GM21423 (cell line): ENCODE data around the gene STAB2.

Experiments used
- ATAC-seq: cut with Tn5 transposase; IDR thresholded peaks from one replicate; pipeline ENCODE4 v1.9.1; 2021; ENCODE audit warnings: mild to moderate bottlenecking, moderate library complexity; ENCODE audit not compliant: unreplicated experiment

The STAB2 gene

DNA sequence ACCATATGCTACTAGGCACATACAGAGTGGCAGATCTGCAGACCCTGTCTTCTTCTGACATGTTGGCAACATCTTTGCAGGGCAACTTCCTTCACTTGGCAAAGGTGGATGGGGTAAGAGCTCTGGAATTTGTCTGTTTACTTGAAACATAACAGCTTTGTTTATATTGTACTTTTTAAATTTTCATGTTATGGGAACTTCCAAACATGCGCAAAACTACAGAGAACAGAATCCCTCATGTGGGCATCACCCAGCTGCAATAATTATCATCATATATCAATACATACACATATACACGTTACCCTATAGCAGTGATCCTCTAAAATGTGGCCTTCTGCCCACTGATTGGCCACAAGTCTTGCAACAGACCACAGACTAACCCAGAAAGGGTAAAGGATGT lies 103.4 kb downstream of the STAB2 start:
- ATAC-seq: no peak

DNA sequence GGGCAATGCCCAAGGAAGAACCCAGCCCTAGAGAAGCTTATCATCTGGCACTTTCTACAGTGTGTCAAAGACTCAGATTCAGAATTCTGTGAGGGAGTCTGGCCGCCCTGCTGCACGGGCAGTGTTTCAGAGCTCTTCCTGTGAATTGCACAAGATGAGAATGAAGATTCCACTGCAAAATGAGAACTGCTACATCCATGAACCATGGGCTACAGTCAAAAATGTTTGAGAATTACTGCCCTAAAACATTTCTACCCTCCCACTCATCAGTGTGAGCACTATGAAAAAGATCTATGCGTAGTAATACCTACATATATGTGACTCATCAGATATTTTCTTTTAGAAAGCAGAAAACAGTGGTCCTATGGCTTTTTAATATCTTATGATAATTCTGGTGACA lies 104.0 kb downstream of the STAB2 start:
- no peak for ATAC-seq

DNA sequence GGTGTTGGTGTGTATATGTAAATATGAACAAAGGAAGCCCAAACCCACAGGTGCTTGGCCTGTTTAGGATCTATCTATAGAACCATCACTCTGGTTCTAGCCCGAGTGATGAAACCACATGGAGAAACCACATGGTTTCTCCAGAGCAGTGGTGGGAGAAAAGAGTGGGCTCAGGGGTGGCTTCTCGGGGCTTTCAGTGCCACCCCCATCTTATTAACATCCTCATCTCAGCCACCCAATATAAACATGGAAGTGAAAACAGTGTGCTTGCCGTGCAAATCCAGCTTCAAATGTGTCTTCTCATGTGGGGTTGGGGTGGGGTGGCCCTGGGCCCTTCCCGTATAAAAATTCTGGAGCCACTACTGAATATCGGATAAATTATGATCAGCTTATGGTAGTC lies 109.0 kb downstream of the STAB2 start:
- no peak for ATAC-seq

DNA sequence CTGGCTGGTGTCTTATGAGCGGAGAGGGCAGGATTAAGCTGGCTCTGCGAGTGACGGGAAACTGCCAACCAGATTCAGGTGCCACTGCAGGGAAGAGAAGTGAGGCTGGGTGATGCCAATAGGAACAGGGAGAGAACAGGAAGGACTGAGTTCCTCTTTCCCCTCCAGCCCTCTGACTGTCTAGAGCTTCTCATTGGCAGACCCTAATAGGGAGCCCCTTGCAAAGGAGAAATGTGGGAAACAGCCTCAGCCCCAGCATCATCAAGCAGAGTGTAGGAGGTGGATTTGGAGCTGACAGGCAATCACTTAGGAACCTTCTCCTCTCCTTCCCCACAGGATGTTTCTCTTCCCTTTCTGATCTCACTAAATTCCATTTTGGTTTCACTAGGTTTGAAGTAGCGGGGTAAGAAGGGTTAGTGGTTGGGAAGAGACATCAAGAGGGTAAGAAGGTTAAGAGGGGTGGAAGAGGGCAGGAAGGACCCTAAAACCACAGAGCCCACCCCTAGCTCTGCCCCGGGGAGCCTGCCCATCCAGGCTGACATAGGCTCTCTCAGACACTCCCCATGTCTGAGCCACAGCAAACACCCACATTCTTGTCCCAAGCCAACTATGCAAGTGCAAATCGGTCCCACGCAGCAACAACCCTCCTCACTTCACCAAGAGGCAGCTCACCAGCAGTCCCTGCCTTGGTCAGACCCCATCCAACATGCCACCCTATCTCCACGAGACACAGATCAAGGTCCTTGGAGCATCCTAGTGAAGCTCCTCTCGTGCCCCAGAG lies 111.1 kb downstream of the STAB2 start:
- ATAC-seq: no peak

DNA sequence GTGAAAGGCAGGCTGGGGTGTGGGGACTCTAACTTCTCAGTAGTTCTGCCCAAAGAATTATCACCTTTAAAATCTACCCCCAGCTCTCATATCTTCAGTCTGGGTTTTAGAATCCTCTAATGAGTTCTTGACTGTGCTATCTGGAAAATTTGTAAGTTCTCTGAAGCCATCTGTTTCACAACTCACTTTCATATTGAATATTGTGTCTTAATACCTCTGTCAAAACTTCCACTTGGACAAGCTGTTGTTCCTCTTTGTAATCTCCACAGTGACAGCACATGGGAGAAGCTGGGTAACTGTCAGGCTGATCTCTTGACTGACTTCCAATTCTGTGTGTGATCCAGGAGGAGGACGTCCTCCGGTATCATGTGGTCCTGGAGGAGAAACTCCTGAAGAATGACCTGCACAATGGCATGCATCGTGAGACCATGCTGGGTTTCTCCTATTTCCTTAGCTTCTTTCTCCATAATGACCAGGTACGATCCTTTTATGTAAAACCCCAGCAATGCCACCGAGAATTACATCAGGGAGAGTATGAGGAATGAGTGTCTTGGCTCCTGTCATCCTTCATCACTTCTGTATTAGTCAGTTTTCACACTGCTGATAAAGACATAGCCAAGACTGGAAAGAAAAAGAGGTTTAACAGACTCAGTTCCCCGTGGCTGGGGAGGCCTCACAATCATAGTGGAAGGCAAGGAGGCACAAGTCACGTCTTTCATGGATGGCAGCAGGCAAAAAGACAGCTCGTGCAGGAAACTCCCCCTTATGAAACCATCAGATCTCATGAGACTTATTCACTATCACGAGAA lies 111.9 kb downstream of the STAB2 start:
- no peak for ATAC-seq

DNA sequence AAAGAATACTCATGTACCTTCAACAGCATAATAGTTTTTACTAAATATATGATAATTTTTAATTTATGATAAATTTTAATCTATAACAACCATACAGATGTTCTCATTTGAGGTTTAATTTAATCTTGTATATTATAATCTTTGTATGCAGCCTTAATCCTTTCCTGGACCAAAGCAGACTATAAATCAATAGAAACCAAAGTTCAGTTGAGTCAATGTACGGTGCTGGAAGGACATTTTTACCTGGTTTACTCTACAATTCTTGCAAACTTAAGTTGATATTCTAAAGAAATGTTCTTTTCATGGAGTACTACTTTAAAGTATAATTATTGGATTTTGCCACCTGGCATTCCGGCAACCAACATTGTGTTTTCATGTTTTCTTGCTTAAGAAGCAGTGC lies 118.0 kb downstream of the STAB2 start:
- no peak for ATAC-seq

DNA sequence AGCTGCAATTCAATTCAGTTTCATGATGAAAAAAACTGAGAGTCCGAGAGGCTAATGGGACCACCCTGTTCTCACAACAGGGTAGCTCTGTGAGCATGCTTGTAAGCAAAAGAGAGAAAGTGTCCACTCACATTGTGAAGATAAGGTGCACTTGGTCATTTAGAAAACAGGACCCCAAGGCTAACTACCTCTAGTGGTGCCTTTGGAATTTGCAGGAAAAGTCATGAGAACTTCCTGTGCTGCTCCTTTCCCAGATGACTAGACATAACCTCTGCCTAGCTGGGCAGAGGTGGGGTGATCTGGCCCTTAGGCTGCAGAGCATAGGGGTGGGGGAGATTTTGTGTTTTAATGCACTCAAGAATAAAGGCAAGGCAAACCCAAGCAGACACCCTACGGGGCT lies 118.9 kb downstream of the STAB2 start:
- ATAC-seq: no peak

DNA sequence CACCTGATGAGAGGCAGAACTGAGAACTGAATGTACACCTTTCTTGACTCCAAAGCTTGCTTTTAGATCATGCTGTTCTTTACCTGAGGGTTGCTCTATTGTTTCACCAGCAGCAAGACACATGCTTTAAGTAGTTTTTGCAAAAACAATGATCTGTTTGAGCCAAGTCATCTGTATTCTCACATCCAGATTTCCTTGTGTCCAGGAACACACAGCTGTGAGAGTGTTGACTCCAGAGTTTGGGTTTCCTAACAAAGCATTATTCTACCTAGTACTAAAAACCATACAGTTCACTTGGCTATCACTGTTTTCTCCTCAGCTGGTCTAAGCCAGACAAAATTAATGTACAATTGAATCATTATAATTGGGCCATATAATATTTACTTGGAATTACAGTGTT lies 120.4 kb downstream of the STAB2 start:
- no peak for ATAC-seq

DNA sequence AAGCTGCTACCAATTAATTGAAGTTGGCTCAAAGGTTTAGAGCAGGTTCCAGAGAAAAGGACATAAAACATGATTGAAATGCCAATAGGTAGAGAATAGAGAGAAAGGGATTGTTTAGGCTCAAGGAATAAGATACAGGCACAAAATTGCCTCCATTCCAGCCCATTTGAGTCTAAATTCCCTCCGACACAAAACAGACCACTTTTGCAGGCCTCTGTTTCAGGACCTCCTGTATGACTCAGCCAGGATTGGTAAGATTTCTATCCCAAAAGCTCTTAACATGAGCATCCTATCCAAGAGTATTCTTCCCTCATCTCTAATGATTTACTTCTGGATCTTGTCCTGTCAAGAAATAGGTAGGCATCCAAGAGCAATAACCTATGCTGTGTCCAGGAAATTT lies 123.5 kb downstream of the STAB2 start:
- ATAC-seq: no peak

DNA sequence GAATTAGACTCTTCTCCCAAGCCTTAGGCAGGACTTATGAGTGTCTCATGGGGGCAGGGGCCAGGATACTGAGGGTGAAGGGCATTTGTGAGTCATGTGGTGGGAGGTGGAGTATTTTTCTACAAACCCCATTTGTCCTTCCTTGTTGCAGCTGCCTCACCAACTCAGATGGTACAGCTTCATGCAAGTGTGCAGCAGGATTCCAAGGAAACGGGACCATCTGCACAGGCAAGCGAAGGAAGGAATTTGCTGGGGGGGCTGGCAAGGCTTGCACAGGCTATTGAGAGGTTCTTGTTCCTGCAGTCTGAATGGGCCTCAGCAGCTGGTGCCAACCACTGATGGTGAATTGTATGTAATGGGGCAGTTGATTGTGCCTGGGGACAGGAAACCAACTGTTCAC lies 125.1 kb downstream of the STAB2 start:
- ATAC-seq: no peak

DNA sequence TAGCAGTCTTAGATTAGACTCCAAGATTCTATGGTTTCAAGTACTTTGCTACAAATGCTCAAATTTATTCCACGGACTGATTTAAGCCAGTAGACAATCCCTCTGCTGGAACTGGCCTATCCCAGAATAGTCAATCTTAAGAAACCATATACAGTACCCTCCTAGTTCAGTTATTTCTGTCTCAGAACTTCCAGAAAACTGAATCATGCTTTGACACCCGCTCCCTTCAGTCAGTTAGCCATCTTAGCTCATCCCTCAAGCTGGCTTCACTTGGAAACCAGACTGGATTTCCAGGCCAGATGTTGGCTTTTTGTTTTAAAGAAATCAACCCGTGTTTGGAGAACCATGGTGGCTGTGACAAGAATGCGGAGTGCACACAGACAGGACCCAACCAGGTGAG lies 128.4 kb downstream of the STAB2 start:
- ATAC-seq: no peak

DNA sequence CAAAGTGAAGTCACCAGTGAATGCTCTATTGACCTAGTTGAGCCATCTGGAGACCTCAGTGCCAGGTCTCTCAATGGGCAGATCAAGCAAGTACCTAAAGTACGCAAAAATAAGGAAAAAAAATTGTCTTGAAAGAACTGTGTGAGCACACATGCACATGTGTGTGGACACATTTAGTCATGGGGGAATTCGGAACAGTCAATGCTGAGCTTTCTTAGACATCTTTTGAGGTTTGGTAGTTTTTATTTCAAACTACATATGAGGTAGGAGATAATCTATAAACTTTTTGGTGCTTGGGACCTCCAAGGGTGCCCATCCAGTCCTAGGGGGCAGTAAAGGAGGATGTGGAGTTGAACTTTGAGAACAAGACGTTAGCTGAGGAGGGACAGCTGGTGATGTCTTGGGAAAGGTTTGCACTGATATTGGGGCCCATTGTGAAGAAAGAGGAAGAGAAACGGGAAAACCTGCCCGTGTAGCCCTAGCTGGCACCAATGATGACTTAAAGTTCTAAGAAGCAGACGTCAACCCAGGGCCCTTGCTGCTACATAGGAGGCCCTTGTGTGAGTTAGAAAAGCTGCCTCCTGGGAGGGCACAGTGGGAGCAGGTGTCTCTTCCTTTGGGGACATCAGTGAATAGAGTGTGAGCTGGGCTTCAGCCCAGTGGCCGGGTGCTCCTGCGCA lies 129.6 kb downstream of the STAB2 start:
- no peak for ATAC-seq

DNA sequence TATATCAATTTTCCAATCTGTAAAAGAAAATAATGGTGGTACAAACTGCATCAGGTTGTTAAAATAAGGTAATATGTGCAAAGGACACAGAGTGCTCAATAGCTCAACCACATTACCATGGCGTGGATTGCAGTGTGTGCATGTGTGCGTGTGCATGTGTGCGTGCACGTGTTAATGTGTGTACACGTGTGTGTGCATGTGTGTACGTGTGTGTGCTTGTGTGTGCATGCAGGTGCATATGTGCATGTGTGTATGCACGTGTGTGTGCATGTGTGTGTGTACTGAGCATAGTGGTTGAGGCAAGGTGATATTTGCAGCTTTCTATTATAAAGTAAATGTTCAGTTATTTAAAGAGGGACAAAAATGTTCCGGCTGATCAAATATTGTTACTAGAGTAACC lies 138.3 kb downstream of the STAB2 start:
- ATAC-seq: no peak

DNA sequence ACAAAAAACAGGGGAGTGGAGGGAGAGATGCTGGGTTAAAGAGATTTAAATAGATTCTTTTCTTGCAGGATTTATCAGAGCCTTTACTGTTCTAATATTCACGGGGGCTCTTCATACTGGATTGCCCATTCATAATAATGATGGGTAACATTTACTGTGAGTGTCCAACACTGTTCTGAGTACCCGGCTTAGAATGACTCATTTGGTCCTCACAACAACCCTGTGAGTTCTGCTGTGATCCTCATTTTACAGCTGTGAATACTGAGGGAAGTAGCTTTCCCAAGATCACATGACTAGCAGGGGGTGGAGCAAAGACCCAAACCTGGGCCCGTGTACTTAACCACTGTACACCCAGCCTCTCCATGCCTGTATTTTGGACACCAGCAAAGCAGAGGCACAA lies 140.6 kb downstream of the STAB2 start:
- ATAC-seq: no peak

DNA sequence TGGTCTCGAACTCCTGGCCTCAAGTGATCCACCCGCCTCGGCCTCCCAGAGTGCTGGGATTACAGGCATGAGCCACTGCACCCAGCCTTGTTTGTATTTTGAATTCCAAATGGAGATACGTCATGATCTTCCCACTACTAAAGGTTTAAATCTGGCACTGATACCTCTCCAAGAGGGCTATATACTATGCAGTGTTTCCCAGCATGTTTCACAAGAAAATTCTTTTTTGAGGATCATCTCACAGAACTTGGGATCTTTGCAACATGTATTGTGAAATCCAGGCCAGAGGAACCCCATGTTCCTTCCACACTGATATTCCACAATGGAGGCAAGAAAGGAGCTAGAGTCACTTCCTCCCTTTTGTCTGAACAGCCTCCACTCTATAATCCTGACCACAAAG lies 141.2 kb downstream of the STAB2 start:
- no peak for ATAC-seq

DNA sequence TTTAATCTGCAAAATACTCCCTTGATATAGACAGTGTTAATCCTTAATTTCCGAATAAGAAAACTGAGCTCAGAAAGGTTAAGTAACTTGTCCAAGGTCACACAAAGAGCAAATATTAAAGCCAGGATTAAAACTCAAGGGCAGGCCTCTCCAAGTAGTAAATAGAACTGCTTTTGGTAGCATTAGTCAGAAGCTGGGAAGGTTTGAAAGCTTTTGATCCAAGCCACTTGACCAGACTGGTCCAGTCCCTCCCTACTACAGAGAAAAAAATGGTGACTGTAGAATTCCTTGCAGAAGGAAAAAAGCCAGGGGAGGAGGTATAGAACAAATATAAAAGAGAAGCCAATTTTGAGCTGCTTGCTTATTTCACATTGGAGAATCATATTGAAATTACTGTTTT lies 142.4 kb downstream of the STAB2 start:
- no peak for ATAC-seq

DNA sequence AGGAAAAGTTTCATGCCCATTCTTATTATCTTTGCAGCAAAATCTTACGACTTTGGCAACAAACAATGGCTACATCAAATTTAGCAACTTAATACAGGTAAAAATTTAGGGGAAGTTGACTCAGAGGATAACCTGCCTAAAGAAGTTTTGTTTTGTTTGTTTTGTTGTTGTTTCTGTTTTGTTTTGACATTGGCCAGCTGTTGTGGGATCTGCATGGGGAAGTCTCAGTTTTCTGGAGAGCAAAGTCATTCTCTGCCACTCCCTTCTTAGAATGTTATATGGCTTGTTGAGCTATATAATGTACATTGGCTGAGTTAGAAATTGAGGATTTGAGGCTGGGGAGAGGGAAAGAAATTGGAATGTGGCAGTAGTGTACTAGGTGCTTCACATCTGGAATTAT lies 144.5 kb downstream of the STAB2 start:
- no peak for ATAC-seq

DNA sequence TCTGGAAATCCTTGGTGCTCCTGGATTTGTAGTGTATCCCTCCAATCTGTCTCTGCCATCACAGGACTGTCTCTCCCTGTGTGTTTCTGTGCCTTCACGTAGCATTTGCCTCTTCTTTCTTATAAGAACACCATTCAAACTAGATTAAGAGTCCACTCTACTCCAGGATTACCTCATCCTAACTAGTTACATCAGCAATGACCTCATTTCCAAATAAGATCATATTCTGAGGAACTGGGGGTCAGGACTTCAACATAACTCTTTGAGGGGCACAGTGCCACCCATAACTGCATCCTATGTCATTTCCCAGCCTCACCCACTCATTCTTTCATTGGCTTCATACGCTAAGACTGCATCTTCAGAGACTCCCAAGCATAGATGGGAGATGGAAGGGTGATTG lies 147.8 kb downstream of the STAB2 start:
- no peak for ATAC-seq

DNA sequence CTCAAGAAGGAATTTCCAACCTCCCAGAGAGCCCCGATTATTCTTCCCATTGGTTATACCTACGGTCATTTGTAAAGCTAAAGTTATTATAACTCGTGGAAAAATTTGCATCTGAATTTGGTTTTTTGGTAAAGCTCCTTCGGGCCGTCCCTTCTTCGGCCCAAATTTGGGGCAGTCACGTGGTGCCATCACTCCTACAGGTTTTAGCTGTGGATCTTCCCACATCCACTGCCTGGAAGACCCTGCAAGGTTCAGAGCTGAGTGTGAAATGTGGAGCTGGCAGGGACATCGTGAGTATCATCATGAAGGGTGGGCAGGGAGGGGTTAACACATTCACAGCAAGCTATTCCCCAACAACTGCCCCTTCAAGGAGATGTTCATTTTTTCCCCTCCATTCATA lies 148.2 kb downstream of the STAB2 start:
- ATAC-seq: no peak

DNA sequence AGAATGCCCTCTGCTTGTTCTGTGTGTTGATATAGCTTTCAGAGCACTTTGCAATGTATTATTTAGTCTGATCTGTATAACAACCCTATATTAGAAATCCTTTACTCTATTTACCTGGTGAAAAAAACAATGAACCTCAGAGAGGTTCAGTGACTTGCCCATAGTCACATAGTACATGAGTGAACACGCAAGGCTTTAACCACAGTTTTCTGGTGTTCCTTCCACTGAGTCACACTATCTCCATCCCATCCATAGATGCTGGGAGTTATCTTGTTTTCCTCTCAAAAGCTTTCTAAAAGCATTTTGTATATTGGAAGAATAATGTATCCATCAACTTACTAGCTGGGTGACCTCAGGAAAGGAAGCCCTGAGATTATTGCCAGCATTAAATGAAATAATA lies 149.5 kb downstream of the STAB2 start:
- no peak for ATAC-seq

DNA sequence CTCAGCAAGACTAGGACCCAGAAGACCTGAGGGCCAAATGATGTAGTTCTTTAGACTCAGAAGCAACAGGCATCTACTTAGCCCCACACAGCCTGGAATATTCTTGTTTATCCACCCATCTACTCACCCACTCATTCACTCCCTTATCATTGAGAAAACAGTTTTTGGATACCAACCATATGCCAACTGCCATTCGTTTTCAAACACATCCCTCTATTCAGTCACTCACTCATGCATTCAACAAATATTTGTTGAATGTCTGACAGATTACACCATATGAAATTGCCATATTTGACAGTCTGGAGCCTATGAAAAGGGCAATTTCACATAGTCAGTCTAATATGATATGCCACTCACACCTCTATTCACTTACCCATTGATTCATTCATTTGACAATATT lies 150.8 kb downstream of the STAB2 start:
- no peak for ATAC-seq

DNA sequence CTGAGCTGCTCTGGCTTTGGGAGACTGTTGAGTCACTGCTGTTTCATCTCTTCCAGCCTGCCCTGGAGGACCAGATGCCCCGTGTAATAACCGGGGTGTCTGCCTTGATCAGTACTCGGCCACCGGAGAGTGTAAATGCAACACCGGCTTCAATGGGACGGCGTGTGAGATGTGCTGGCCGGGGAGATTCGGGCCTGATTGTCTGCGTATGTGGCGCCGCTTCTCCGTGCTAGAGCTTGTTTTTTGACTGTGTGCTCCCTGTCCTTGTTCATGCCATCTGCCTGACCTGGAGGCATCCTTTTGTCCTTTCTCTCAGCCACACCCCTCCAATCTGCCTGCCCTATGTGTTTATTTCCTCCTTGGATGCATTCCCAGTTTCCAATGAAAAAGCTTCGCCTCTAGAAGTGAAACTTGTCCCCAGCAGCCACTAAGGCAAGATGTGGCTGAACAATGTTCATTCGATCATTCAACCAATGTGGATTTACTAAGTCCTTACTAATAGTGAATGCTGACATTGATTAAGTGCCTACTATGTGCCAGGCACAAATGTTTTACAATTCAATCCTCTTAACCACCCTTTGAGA lies 155.4 kb downstream of the STAB2 start:
- no peak for ATAC-seq
